RKO (cell line): Measurements from ENCODE around the gene SKIL.

ENCODE experiments used
- DNase-seq: peaks from one replicate; pipeline ENCODE4 v3.0.0-alpha.2; 2016; ENCODE audit warnings: low spot score

Gene SKIL

DNA sequence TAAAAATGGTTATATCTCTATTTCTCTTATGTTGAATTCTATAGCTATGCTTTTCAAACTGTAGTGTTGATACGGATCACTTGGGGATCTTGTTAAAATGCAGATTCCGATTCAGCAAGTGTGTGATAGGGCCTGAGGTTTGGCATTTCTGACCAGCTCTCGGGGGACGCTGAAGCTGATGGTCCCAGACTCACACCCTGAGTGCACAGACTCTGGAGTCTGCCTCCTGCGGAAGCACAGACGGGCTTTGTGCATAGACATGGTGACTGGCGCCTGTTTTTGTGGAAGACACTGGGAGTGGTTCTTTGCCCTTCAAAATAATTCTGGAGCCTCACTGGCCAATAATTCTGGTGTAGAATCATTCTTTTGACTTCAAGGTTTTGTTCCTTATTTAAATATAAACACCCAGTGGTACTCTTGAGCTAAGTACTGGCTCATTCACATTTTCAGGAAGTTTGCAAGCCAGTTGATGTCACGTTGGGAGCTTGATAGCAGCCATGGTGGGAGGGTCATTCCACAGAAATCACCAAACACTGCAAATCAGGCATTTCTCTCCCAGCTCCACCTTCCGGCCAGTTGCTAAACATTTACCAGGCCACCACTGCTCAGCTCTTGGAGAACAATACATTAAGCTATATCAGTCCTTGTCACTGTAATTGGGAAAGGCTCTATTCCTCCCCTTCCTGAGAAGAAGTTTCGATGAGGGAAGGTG is 80.3 kb downstream of the SKIL start:
- DNase-seq = no peak

DNA sequence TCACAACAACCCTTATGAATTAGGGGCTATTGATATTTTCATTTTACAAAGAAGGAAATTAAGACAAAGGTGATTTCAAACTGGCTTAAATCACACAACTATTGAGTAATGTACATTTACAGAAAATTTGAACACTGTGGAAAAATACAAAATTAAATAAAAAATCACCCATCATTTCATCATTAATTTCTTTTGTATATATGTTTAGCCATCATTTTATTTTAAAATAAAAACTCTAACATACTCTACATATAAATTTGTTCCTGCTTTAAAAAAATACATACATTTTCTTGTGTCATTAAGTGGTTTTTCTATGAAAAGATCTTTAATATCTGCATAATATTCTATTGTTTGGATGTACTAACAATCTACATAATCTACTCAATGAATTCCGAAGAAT is 81.3 kb downstream of the SKIL start:
- no peak for DNase-seq

GRCh38 chr3:170440344-170440743 is 82.8 kb downstream of the SKIL start:
- no peak for DNase-seq

- no peak for DNase-seq
These were observed 83.9 kb downstream of the SKIL start for GRCh38 chr3:170441412-170441811.

DNA sequence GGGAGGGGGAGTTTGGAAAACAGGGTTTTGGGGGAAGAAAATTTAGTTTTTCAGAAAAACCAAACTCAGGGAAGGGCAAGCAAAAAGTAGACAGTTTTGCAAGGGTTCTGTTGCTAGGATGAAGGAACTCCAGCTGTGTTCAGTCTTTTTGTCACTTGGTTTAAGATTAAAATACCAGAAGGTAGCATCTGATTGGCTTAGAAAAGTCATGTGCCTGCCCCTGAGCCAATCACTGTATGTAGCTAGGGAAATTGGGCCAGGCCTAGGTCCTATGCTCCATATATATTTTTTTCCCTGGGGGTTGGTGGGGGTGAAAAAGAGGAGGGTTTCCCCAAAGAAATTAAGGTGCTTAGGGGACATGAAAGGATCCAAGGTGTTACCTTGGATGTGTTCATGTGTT is 85.4 kb downstream of the SKIL start:
- no peak for DNase-seq

DNA sequence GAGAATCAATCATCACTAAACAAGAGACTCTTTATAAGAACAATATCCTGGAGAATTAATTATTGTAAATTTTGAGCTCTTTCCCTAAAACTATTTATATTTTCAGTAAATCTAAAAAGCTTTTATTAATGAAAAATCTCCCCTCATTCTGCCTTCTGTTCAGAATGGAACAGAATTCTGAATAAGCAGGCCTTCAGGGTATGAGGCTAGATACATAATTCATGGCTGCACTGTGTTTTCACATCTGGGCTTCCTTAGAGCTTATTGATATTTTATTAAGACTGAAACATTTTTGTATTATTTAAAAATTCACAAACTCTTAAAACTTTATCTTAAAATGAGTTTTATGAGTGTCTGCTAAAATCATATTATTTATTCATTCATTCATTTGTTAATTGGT is 85.9 kb downstream of the SKIL start:
- DNase-seq = no peak
